Retina (tissue), 1 donor: ENCODE data around the gene ATG16L1.

Experiments used
- DNase-seq: peaks from one replicate; pipeline ENCODE4 v3.0.0-alpha.2; 2016

Gene ATG16L1

GRCh38 chr2:233227346-233227978 is 24.0 kb upstream of the ATG16L1 start:
- DNase-seq = peak; percentile 41

GRCh38 chr2:233228376-233228775 is 23.1 kb upstream of the ATG16L1 start:
- no peak for DNase-seq

- DNase-seq = no peak
Measured at GRCh38 chr2:233233618-233234230, 17.7 kb upstream of the ATG16L1 start.

- DNase-seq = no peak
Measured at GRCh38 chr2:233234264-233234663, 17.2 kb upstream of the ATG16L1 start.

GRCh38 chr2:233234996-233235395 is 16.5 kb upstream of the ATG16L1 start:
- no peak for DNase-seq

GRCh38 chr2:233235977-233236376 is 15.5 kb upstream of the ATG16L1 start:
- no peak for DNase-seq

- DNase-seq = no peak
Measured at GRCh38 chr2:233236820-233237589, 14.5 kb upstream of the ATG16L1 start.

GRCh38 chr2:233240897-233241296 is 10.6 kb upstream of the ATG16L1 start:
- DNase-seq = no peak

- DNase-seq = no peak
Measured at GRCh38 chr2:233241803-233242202, 9.7 kb upstream of the ATG16L1 start.

- DNase-seq = no peak
Measured at GRCh38 chr2:233242231-233242927, 9.1 kb upstream of the ATG16L1 start.

GRCh38 chr2:233243348-233243747 is 8.1 kb upstream of the ATG16L1 start:
- no peak for DNase-seq

GRCh38 chr2:233244818-233245217 is 6.7 kb upstream of the ATG16L1 start:
- DNase-seq = no peak

- no peak for DNase-seq
Measured at GRCh38 chr2:233245406-233245805, 6.1 kb upstream of the ATG16L1 start.

- DNase-seq = no peak
Measured at GRCh38 chr2:233247116-233247515, 4.4 kb upstream of the ATG16L1 start.

GRCh38 chr2:233247744-233248143 is 3.7 kb upstream of the ATG16L1 start:
- no peak for DNase-seq

- DNase-seq = no peak
Measured at GRCh38 chr2:233248999-233249398, 2.5 kb upstream of the ATG16L1 start.

- DNase-seq = no peak
Measured at GRCh38 chr2:233250568-233250967, 905 bp upstream of the ATG16L1 start.

- DNase-seq = no peak
Measured at GRCh38 chr2:233250985-233251305, 528 bp upstream of the ATG16L1 start.

GRCh38 chr2:233252227-233252626 is 754 bp downstream of the ATG16L1 start:
- DNase-seq = peak; percentile 46

GRCh38 chr2:233255151-233255550 is 3.7 kb downstream of the ATG16L1 start:
- DNase-seq = no peak

- DNase-seq = no peak
Measured at GRCh38 chr2:233256048-233256447, 4.6 kb downstream of the ATG16L1 start.

- no peak for DNase-seq
Measured at GRCh38 chr2:233258211-233258610, 6.7 kb downstream of the ATG16L1 start.

- DNase-seq = no peak
Measured at GRCh38 chr2:233259730-233260129, 8.3 kb downstream of the ATG16L1 start.

GRCh38 chr2:233260661-233261060 is 9.2 kb downstream of the ATG16L1 start:
- DNase-seq = no peak
